Muscle layer of duodenum (tissue), 2 donors: ENCODE results near the gene GALNT18.

Experiments used
- H3K27ac ChIP-seq: one replicate; pipeline ENCODE4 v1.7.0; 2013; ENCODE audit warnings: mild to moderate bottlenecking, low read length
- H3K27me3 ChIP-seq: one replicate; pipeline ENCODE4 v1.7.0; 2013; ENCODE audit warnings: low read depth, mild to moderate bottlenecking, control low read depth, low read length
- H3K36me3 ChIP-seq, 2 donors: one replicate each; pipeline ENCODE4 v1.7.0; 2013; ENCODE audit warnings: low read length in 2 of 2, control low read depth in 1 of 2, mild to moderate bottlenecking in 1 of 2; ENCODE audit not compliant: insufficient read depth in 2 of 2, control insufficient read depth in 1 of 2
- H3K4me1 ChIP-seq, 2 donors: one replicate each; pipeline ENCODE4 v1.7.0; 2013; ENCODE audit warnings: low read length in 2 of 2, mild to moderate bottlenecking in 2 of 2, control low read depth in 1 of 2, moderate library complexity in 1 of 2; ENCODE audit not compliant: insufficient read depth in 2 of 2, control insufficient read depth in 1 of 2
- H3K4me3 ChIP-seq, 2 donors: one replicate each; pipeline ENCODE4 v1.7.0; 2013; ENCODE audit warnings: low read length in 2 of 2, low read depth in 1 of 2, mild to moderate bottlenecking in 1 of 2
- H3K9me3 ChIP-seq, 2 donors: one replicate each; pipeline ENCODE4 v1.7.0; 2013; ENCODE audit warnings: low read length in 2 of 2, control low read depth in 1 of 2, mild to moderate bottlenecking in 1 of 2; ENCODE audit not compliant: control insufficient read depth in 1 of 2
- donor health status: healthy.

GALNT18 gene

GRCh38 chr11:11444027-11444803 is 177.6 kb downstream of the GALNT18 start:
- peaks cover 0 to 8% of the 10 kb centered on the region in 2 donors for H3K4me1 ChIP-seq
- H3K27ac ChIP-seq, result no peak overlapping the region
- H3K27me3 ChIP-seq, result no peaks in the 10 kb centered on the region
- H3K9me3 ChIP-seq, result no peaks in the 10 kb centered on the region
- no peak overlapping the region for H3K4me3 ChIP-seq
- H3K36me3 ChIP-seq, result no peaks in the 10 kb centered on the region

- Histone ChIP-seq H3K36me3 (no peaks in the 10 kb centered on the region), H3K9me3 (no peaks in the 10 kb centered on the region), H3K4me3 (no peak overlapping the region), H3K27ac (no peak overlapping the region), H3K4me1 (peaks cover 0 to 8% of the 10 kb centered on the region in 2 donors), H3K27me3 (no peaks in the 10 kb centered on the region)
These were observed 179.0 kb downstream of the GALNT18 start for GRCh38 chr11:11442791-11443190.

GRCh38 chr11:11441516-11441915 is 180.3 kb downstream of the GALNT18 start:
- Histone ChIP-seq H3K4me1 (peaks cover 0 to 14% of the 10 kb centered on the region in 2 donors), H3K27me3 (no peaks in the 10 kb centered on the region), H3K36me3 (no peaks in the 10 kb centered on the region), H3K9me3 (no peaks in the 10 kb centered on the region), H3K27ac (no peak overlapping the region), H3K4me3 (no peak overlapping the region)

- H3K9me3 ChIP-seq, result no peaks in the 10 kb centered on the region
- H3K4me3 ChIP-seq, result no peak overlapping the region
- peaks cover 0 to 18% of the 10 kb centered on the region in 2 donors for H3K4me1 ChIP-seq
- H3K27me3 ChIP-seq, result no peaks in the 10 kb centered on the region
- H3K27ac ChIP-seq, result no peak overlapping the region
- H3K36me3 ChIP-seq, result no peaks in the 10 kb centered on the region
These were observed 180.7 kb downstream of the GALNT18 start for GRCh38 chr11:11441091-11441490.

GRCh38 chr11:11440144-11440543 is 181.7 kb downstream of the GALNT18 start:
- H3K36me3 ChIP-seq, result no peaks in the 10 kb centered on the region
- H3K9me3 ChIP-seq, result no peaks in the 10 kb centered on the region
- no peak overlapping the region for H3K27ac ChIP-seq
- peaks cover 0 to 17% of the 10 kb centered on the region in 2 donors for H3K4me1 ChIP-seq
- H3K27me3 ChIP-seq, result no peaks in the 10 kb centered on the region
- no peak overlapping the region for H3K4me3 ChIP-seq

- H3K27me3 ChIP-seq, result no peaks in the 10 kb centered on the region
- no peaks in the 10 kb centered on the region for H3K9me3 ChIP-seq
- H3K36me3 ChIP-seq, result no peaks in the 10 kb centered on the region
- peaks cover 0 to 11% of the 10 kb centered on the region in 2 donors for H3K4me1 ChIP-seq
- H3K27ac ChIP-seq, result no peak overlapping the region
- no peak overlapping the region for H3K4me3 ChIP-seq
These were observed 182.2 kb downstream of the GALNT18 start for GRCh38 chr11:11439591-11439990.

- H3K27ac ChIP-seq, result no peak overlapping the region
- H3K9me3 ChIP-seq, result no peaks in the 10 kb centered on the region
- peaks cover 0 to 18% of the 10 kb centered on the region in 2 donors for H3K4me1 ChIP-seq
- no peak overlapping the region for H3K4me3 ChIP-seq
- H3K27me3 ChIP-seq, result no peaks in the 10 kb centered on the region
- H3K36me3 ChIP-seq, result peaks cover 0 to 5% of the 10 kb centered on the region in 2 donors
These were observed 185.0 kb downstream of the GALNT18 start for GRCh38 chr11:11436715-11437313.

- Histone ChIP-seq H3K4me1 (peaks cover 0 to 18% of the 10 kb centered on the region in 2 donors), H3K36me3 (peaks cover 0 to 5% of the 10 kb centered on the region in 2 donors), H3K9me3 (no peaks in the 10 kb centered on the region), H3K27ac (no peak overlapping the region), H3K27me3 (no peaks in the 10 kb centered on the region), H3K4me3 (no peak overlapping the region)
These were observed 186.2 kb downstream of the GALNT18 start for GRCh38 chr11:11435635-11436034.

GRCh38 chr11:11433960-11434359 is 187.8 kb downstream of the GALNT18 start:
- no peak overlapping the region for H3K27ac ChIP-seq
- H3K36me3 ChIP-seq, result peaks cover 0 to 5% of the 10 kb centered on the region in 2 donors
- H3K9me3 ChIP-seq, result no peaks in the 10 kb centered on the region
- no peaks in the 10 kb centered on the region for H3K27me3 ChIP-seq
- peaks cover 0 to 18% of the 10 kb centered on the region in 2 donors for H3K4me1 ChIP-seq
- H3K4me3 ChIP-seq, result no peak overlapping the region

GRCh38 chr11:11432621-11433319 is 189.0 kb downstream of the GALNT18 start:
- Histone ChIP-seq H3K4me1 (peaks cover 0 to 18% of the 10 kb centered on the region in 2 donors), H3K4me3 (no peak overlapping the region), H3K9me3 (no peaks in the 10 kb centered on the region), H3K36me3 (peaks cover 0 to 5% of the 10 kb centered on the region in 2 donors), H3K27ac (no peak overlapping the region), H3K27me3 (no peaks in the 10 kb centered on the region)

GRCh38 chr11:11430431-11430830 is 191.4 kb downstream of the GALNT18 start:
- Histone ChIP-seq H3K4me3 (no peak overlapping the region), H3K4me1 (peaks cover 7 to 26% of the 10 kb centered on the region in 2 donors), H3K27me3 (no peaks in the 10 kb centered on the region)

More at GRCh38 chr11:11430431-11430830, 191.4 kb downstream of the GALNT18 start:
- no peaks in the 10 kb centered on the region for H3K9me3 ChIP-seq
- H3K27ac ChIP-seq, result no peak overlapping the region
- H3K36me3 ChIP-seq, result peaks cover 0 to 5% of the 10 kb centered on the region in 2 donors
